Activated CD8-positive, alpha-beta memory T cell treated with anti-CD3 and anti-CD28 coated beads for 36 hours (primary cell): ENCODE data around the gene CAPN10. TPM values are rescaled to one million over a fixed set of nuclear protein-coding genes. Genes with fewer than 3 reads are reported as not detected.

ENCODE experiments used
- CTCF ChIA-PET: fragments of 350-600 bp; sonication (Branson Sonifier 250); formaldehyde crosslinking; loops from one replicate; lab custom pipeline; 2021; ENCODE audit warnings: antibody characterized with exemption; lab: Charles Lee
- POLR2A ChIA-PET: fragments of 350-600 bp; sonication (Branson Sonifier 250); formaldehyde crosslinking; loops from one replicate; lab custom pipeline; 2021; ENCODE audit warnings: antibody characterized with exemption; lab: Charles Lee
- total RNA-seq, 2 experiments: library from RNA; stranded (reverse); gene quantifications; one replicate each; pipeline ENCODE4 v1.2.3, GENCODE V29; 2021

The CAPN10 gene
- total RNA-seq, 2 experiments from 2014 or later, result 39.8 to 41.2 TPM

DNA sequence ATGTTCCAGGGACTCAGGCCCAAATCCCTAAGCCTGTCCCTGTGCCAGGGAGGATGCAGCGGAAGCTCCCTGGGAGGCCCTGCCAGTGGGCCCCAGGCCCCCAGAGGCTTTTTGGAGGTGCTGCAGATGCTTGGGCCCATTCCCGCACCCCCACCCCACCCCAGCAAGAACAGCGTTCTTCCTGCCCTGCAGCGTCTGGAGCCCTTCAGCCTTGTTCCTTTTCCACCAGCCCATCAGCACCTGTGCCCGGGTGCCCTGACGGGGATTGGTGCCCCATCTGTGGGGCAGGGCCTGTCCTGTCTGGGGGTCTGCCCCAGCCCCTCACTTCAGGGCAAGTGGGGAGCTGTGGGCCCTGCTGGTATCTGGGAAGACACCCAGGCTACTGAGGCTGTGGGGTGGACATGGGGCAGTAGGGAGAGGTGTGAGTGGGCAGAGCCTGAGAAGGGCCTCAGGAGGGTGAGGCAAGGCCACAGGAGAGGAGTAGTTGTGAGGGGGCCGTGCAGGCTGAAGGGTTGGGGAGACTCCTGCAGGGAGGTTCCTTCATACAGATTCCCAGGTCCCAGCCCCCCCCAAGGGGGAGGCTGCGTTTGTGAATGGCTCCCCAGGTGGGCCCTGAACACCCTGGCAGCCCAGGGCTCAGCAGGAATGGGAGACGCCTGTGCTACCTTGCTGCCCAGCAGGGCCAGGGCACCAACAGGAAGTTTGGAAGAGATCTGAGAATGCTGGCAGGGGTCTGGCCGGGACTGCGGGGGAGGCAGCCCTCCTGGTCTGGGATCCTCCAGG is 15.8 kb upstream of the CAPN10 start:
- ChIA-PET CTCF (interaction anchor here (0.8 to 1.5 kb wide), 2 partner anchors 9 to 56 kb away, joined by 3 to 4 read pairs; no protein-coding TSS in a partner anchor), POLR2A (interaction anchor here (1.1 kb wide), 1 partner anchor 16 kb away, joined by 3 read pairs; the partner anchor contains the start of gene CAPN10)

DNA sequence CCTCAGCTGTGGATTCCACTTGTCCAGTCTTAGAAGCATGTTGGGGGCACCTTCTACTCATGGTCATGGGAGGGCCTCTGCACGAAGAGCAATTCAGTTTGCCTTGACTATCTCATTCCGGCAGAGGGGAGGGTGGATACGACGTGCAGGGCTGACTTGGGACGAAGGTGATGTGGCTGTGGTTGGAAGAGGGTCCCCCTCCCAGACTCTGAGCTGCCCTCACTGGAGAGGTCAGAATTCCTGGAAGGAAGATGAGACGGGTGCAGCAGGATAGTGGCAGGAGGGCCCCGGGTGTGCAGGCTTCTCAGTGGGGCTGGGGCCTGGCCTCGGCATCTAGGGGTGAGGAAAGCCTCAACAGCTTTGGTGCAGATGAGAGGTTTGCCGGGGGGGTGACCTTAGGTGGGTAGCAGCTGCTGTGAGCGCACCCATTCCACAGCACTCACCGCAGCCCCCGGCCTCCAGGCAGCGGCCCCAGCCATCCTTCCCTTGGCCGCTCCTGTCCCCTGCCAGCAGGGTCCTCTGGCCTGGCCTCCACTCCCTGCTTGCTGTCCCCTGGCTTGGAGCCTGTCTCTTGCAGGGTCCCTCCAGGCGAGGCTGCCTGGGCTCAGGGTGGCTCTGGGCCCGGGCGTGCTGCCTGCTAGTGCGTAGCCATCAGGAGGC is 15.1 kb upstream of the CAPN10 start:
- POLR2A ChIA-PET, result interaction anchor here (1.1 kb wide), 1 partner anchor 15 kb away, joined by 3 read pairs; the partner anchor contains the start of gene CAPN10
- CTCF ChIA-PET, result interaction anchor here (0.8 to 1.5 kb wide), 2 partner anchors 8 to 57 kb away, joined by 3 to 4 read pairs; no protein-coding TSS in a partner anchor

DNA sequence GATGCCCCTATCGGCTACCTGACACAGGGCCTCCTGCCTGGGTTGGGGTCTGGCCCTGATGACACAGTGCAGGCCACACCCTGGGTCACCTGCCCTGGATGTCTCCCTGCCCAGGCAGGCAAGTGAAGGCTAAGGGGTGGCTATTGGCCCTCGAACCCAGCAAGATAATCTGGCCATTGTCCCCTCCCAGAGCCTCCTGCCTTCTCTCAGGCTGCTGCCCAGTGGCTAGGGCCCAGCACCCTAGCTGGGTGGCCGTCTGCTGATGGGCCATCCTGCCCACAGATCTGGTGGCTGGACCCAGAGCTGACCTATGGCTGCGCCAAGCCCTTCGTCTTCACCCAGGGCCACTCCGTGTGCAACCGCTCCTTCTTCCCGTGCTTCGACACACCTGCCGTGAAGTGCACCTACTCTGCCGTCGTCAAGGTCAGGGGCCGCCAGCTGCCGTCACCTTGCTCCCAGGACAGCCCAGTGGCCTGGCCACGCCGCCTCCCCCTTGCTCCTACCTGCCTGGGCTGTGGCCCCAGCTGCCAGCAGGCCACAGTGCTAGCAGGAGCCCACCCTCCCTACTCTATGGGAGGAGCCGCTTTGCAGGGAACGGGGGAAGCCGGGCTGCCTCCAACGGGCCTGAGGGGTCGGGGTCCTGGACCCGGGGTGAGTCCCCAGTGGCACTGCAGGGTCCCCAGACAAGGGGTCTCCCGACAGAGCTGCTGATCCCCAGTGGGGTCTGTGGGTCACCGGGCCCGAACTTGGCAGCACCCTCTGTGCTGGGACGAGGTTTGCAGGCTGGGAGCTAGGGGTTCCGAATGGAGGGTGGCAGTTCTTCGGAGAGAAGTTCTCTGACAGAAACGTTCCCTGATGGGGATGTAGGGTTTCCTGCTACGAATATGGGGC is 14.1 kb upstream of the CAPN10 start:
- CTCF ChIA-PET, result interaction anchor here (0.6 to 1.5 kb wide), 2 partner anchors 32 to 58 kb away, joined by 3 to 4 read pairs; no protein-coding TSS in a partner anchor

DNA sequence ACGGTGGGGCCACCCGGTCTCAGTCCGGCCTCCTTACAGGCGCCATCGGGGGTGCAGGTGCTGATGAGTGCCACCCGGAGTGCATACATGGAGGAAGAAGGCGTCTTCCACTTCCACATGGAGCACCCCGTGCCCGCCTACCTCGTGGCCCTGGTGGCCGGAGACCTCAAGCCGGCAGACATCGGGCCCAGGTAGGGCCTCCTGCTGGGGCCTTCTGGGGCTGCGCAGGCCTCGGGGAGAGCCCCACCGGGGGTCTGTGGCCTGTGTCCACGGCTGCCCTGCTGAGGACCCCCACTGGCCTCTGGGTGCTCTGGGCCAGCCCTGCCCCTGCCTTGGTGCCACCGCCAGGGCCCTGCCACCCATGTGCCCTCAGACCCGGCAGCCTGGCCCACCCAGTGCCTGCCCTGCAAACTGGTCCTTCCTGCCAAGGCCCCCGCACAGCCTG is 13.4 kb upstream of the CAPN10 start:
- POLR2A ChIA-PET, result no interaction called here
- CTCF ChIA-PET, result no interaction called here

More for the DNA sequence above, 14.1 kb upstream of the CAPN10 start:
- POLR2A ChIA-PET, result no interaction called here

DNA sequence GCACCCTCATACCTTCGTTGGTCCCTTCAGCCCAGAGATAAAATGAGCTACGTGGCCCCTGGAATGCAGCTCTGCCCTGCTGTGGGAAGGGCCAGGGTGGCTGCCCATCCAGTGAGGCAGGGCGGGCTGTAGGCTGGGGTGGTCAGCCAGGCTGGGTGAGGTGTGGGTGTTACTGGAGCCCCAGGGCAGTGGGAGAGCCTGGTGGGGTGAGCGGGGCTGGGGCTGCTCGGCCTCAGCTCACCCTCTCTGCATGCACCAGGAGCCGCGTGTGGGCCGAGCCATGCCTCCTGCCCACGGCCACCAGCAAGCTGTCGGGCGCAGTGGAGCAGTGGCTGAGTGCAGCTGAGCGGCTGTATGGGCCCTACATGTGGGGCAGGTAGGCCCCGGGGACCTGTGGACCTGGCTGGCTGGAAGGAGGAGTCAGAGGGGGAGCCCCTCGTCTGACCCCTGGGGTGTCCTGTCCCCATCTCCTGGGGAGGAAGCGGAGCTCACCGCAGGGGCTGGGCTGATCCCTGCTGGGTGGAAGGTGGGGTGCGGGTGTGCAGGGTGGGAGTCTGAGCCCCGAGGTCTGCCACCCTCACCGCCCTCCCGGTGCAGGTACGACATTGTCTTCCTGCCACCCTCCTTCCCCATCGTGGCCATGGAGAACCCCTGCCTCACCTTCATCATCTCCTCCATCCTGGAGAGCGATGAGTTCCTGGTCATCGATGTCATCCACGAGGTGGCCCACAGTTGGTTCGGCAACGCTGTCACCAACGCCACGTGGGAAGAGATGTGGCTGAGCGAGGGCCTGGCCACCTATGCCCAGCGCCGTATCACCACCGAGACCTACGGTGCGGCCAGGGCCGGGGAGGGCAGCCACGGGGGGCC is 12.8 kb upstream of the CAPN10 start:
- ChIA-PET CTCF (no interaction called here), POLR2A (no interaction called here)

DNA sequence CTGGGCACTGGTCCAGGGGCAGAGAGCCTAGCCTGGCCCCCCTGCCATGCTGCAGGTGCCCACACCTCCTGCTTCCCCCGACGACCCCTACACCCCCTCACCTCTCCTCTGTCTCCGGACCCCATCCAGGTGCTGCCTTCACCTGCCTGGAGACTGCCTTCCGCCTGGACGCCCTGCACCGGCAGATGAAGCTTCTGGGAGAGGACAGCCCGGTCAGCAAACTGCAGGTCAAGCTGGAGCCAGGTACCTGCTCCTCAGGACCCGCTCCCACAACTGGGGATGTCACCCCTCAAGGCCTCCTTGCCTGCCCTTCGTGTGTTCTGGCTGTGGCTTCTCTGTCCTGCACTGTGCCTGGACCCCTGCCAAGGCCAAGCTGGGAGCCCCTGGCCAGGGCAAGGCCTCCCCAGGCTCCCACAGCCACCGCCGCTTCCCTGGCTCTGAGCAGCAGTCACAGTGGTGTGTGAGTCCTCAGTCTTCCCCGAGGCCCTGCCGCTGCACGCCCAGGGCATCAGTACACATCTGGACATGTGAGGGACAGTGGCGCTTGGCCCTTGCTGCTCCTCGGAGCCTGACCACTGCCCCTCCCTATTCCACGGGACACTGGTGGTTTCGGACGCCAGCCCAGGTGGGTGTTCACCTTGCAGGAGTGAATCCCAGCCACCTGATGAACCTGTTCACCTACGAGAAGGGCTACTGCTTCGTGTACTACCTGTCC is 12.0 kb upstream of the CAPN10 start:
- POLR2A ChIA-PET, result no interaction called here
- CTCF ChIA-PET, result no interaction called here

DNA sequence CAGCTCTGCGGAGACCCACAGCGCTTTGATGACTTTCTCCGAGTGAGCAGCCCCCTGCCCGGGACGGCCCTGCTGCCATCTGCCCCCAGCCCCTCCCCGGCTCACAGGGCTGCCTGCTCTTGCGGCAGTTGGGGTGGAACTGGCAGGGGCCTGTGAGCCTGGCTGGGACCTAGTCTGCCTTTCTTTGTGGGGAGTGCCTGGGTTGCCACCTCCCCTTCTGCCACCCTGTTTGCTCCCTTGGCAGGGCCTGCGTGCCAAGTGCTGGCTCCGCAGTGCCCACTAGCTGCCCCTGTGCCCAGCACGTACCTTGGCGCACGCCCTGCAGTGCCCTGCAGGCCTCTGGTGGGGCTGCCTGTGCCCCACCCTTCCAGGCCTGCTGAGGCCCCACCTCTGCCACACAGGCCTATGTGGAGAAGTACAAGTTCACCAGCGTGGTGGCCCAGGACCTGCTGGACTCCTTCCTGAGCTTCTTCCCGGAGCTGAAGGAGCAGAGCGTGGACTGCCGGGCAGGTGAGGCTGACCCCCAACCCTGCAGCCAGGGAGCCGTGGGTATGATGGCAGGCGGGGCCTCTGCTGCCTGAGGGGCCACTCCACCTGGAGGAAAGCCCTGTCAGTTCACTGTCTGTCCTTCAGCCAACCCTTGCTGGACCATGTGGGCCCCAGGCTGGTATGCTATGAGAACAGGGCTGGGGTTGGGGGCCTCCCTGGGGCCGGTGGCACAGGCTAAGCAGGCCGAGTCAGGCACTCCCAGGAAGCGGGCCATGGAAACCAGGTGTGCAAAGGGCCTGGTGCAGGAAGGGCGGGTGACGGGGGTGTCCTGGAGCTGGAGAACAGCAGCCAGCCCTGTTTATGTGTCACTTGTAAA is 11.2 kb upstream of the CAPN10 start:
- ChIA-PET POLR2A (no interaction called here), CTCF (no interaction called here)

DNA sequence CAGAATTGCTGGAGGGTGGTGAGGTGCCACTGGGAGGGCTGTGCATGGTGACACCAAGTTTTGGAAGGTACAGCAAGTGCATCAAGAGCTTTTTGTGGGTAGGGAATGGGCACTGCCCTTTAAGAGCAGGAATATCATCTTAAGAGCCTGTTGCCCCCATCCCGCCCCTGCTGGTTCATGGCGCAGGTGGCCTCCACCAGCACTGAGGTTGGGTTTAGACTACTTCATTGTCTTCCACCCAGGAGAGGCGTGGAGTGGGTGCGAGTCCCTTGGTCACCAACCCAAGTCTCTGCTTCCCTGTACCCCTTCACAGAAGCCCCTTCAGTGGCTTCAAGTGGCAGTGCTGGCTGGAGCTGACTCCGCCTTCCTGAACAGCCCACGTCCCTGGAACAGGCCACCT is 10.5 kb upstream of the CAPN10 start:
- CTCF ChIA-PET, result no interaction called here
- POLR2A ChIA-PET, result no interaction called here

DNA sequence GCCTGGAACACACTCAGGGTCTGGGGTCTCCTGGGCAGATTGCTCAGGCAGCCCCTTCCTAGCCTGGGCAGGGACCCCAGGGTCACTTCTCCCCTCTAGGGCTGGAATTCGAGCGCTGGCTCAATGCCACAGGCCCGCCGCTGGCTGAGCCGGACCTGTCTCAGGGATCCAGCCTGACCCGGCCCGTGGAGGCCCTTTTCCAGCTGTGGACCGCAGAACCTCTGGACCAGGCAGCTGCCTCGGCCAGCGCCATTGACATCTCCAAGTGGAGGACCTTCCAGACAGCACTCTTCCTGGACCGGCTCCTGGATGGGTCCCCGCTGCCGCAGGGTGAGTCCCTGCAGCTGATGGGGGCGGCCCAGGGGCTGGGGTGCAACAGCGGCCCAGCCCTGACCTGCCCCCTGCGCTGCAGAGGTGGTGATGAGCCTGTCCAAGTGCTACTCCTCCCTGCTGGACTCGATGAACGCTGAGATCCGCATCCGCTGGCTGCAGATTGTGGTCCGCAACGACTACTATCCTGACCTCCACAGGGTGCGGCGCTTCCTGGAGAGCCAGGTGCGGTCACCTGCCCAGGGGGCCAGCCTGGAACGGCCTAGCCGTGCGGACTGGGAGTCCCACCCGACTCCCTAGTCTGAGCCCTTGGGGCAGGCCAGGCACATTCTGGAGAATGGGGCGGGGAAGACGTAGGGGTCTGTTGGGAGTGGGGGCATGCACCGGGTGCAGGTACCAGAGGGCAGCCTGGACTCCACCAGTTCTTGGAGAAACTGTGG is 9.9 kb upstream of the CAPN10 start:
- CTCF ChIA-PET, result interaction anchor here (1.2 kb wide), 1 partner anchor 11 kb away, joined by 3 read pairs; no protein-coding TSS in a partner anchor
- POLR2A ChIA-PET, result no interaction called here

DNA sequence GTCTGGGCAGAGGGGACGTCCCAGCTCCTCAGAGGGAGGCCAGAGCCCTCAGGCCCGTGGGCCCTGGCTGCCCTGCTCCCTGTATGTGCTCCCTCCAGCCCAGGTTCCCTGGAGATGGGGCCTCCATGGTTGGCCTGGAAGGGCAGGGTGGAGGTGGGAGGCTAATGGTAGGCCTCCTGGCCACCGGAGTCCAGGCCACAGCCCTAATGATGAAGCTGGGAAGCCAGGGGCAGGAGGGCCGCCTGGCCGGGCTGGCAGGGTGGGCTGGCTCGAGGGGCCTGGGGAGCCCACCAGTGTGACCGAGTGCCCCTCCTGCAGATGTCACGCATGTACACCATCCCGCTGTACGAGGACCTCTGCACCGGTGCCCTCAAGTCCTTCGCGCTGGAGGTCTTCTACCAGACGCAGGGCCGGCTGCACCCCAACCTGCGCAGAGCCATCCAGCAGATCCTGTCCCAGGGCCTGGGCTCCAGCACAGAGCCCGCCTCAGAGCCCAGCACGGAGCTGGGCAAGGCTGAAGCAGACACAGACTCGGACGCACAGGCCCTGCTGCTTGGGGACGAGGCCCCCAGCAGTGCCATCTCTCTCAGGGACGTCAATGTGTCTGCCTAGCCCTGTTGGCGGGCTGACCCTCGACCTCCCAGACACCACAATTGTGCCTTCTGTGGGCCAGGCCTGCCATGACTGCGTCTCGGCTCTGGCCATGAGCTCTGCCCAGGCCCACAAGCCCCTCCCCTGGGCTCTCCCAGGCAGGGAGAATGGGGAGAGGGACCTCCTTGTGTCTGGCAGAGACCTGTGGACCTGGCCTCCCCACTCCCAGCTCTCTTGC is 9.0 kb upstream of the CAPN10 start:
- POLR2A ChIA-PET, result no interaction called here
- CTCF ChIA-PET, result interaction anchor here (1.2 to 3.7 kb wide), 2 partner anchors 10 to 11 kb away, joined by 3 to 30 read pairs; no protein-coding TSS in a partner anchor

DNA sequence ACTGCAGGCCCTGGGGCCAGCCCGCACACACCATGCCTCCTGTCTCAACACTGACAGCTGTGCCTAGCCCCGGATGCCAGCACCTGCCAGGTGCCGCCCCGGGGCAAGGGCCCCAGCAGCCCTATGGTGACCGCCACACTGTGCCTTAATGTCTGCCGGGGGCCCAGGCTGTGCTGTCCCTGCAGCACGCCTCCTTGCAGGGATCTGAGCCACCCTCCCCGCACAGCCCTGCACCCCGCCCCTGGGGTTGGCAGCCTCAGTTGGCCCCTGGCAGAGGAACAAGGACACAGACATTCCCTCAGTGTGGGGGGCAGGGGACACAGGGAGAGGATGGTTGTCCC is 8.5 kb upstream of the CAPN10 start:
- ChIA-PET POLR2A (no interaction called here), CTCF (interaction anchor here (1.2 to 3.7 kb wide), 2 partner anchors 10 to 12 kb away, joined by 3 to 30 read pairs; no protein-coding TSS in a partner anchor)

DNA sequence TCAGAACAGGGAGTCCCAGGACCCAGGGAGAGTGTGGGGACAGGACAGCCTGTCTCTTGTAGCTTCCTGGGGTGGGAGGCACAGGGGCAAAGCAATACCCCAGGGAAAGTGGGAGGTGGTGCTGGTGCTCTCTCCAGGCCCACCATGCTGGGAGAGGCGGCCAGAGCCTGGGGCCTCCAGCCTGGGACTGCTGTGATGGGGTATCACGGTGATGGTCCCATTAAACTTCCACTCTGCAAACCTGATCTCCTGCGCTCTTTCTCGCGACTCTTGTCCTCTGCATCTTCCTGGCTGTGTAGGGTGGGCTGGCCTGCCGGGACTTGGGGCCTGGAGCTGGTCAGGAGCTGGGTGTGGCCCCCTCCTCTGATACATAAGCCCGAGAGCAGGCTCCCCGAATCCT is 8.0 kb upstream of the CAPN10 start:
- POLR2A ChIA-PET, result no interaction called here
- CTCF ChIA-PET, result interaction anchor here (3.7 kb wide), 1 partner anchor 12 kb away, joined by 30 read pairs; no protein-coding TSS in a partner anchor

DNA sequence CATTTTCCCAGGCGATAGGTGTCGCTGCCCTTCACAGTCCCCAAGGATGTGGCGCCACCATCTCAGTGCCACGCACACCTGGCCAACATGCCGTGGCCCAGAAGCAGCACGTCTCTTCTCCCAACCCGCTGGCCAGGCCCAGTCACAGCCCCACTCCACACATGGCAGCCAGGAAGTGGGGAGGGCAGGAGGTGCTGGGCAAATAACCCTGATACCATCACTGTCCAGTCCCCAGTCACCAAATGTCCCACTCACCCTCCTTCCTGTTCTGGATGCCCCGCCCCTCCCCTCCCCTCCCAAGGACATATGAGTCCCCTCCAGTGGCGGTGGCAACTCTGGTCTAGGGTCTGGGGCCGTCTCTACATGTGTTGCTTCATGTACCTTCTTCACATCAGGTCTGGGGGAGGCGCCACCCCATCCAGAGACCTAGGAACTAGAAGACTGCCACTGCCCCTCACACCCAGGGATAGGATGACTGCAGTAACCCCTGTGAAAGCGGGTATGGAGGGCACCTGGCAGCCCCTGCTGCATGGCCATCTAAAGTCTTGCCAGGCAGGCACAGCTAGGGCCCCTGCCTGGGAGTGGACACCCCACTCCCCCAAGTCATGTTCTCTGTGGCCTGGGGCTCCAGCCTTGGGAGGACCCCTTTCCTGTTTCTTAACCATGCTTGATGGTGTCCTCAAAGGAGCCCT is 7.3 kb upstream of the CAPN10 start:
- POLR2A ChIA-PET, result interaction anchor here (1.1 to 1.5 kb wide), 4 partner anchors 10 to 18 kb away, joined by 3 to 11 read pairs (median 6); partner anchors contain the start of gene RNPEPL1
- CTCF ChIA-PET, result interaction anchor here (1.0 to 3.7 kb wide), 6 partner anchors 8 to 65 kb away, joined by 3 to 30 read pairs (median 6); partner anchors contain the start of gene DUSP28
